GM23248 (cell line): ENCODE data around the gene CRELD2. TPM values are rescaled to one million over a fixed set of nuclear protein-coding genes. Genes with fewer than 3 reads are reported as not detected.

ENCODE experiments used
- DNase-seq: peaks from one replicate; pipeline ENCODE4 v3.0.0-alpha.2; 2015
- H2AFZ ChIP-seq: fragments of 200-600 bp; sonication (generic); 2 replicates; pipeline ENCODE4 v1.6.1; 2016; ENCODE audit warnings: antibody characterized with exemption
- H3F3A ChIP-seq: fragments of 200-600 bp; sonication (generic); 2 replicates; pipeline ENCODE4 v1.6.1; 2016; ENCODE audit warnings: mild to moderate bottlenecking, antibody characterized with exemption, mixed run types; ENCODE audit not compliant: insufficient read depth
- H3K27ac ChIP-seq: fragments of 200-600 bp; sonication (generic); 2 replicates; pipeline ENCODE4 v1.5.1; 2016; ENCODE audit warnings: mild to moderate bottlenecking
- H3K27me3 ChIP-seq: fragments of 200-600 bp; sonication (generic); replicated peaks from 2 replicates; pipeline ENCODE4 v1.6.1; 2016; ENCODE audit warnings: mild to moderate bottlenecking; ENCODE audit not compliant: insufficient read depth
- H3K36me3 ChIP-seq: fragments of 200-600 bp; sonication (generic); 2 replicates; pipeline ENCODE4 v1.6.1; 2016; ENCODE audit warnings: low read depth, mild to moderate bottlenecking
- H3K4me1 ChIP-seq: fragments of 200-600 bp; sonication (generic); 2 replicates; pipeline ENCODE4 v1.6.1; 2016; ENCODE audit warnings: mild to moderate bottlenecking; ENCODE audit not compliant: insufficient read depth
- H3K4me2 ChIP-seq: fragments of 200-600 bp; sonication (generic); one replicate; pipeline ENCODE4 v1.6.1; 2016; ENCODE audit warnings: mild to moderate bottlenecking; ENCODE audit not compliant: unreplicated experiment
- H3K4me3 ChIP-seq: fragments of 200-600 bp; sonication (generic); 2 replicates; pipeline ENCODE4 v1.5.1; 2016; ENCODE audit warnings: mild to moderate bottlenecking
- H3K79me2 ChIP-seq: fragments of 200-600 bp; sonication (generic); 2 replicates; pipeline ENCODE4 v1.6.1; 2016; ENCODE audit warnings: mild to moderate bottlenecking; ENCODE audit not compliant: insufficient read depth
- H3K9ac ChIP-seq: fragments of 200-600 bp; sonication (generic); 2 replicates; pipeline ENCODE4 v1.6.1; 2016; ENCODE audit warnings: mild to moderate bottlenecking
- H3K9me2 ChIP-seq: fragments of 200-600 bp; sonication (generic); 2 replicates; pipeline ENCODE4 v1.6.1; 2016; ENCODE audit warnings: mixed run types, mild to moderate bottlenecking, moderate library complexity; ENCODE audit not compliant: insufficient read depth
- H3K9me3 ChIP-seq: fragments of 200-600 bp; sonication (generic); one replicate; pipeline ENCODE4 v1.6.1; 2017; ENCODE audit warnings: low read depth
- H4K20me1 ChIP-seq: fragments of 200-600 bp; sonication (generic); 2 replicates; pipeline ENCODE4 v1.6.0; 2016; ENCODE audit not compliant: insufficient read depth
- EZH2 ChIP-seq: fragments of 200-600 bp; sonication (generic); IDR thresholded peaks from 2 replicates; pipeline ENCODE4 v1.6.1; 2018; ENCODE audit warnings: antibody characterized with exemption, mild to moderate bottlenecking; ENCODE audit not compliant: insufficient read depth, poor library complexity, severe bottlenecking
- EZH2phosphoT487 ChIP-seq: fragments of 200-600 bp; sonication (generic); IDR thresholded peaks from 2 replicates; pipeline ENCODE4 v1.6.1; 2018; ENCODE audit warnings: antibody characterized with exemption, moderate library complexity, mild to moderate bottlenecking, low read depth; ENCODE audit not compliant: insufficient read depth
- WGBS, 2 experiments: methylation state at CpG; one replicate each; pipeline ENCODE4 v1.1.6; 2015 to 2017; ENCODE audit warnings: low lambda C conversion rate in 2 of 2, low coverage in 1 of 2; ENCODE audit errors: missing lambda C conversion rate in 2 of 2; 5-methylcytosine and 5-hydroxymethylcytosine counted together
- in situ Hi-C: fragments of 300-500 bp; cut with MboI; formaldehyde crosslinking; loops from 2 replicates; pipeline ENCODE4 v1.15.0; 2020
- polyA plus RNA-seq: library from polyadenylated mRNA; unstranded; fragments of >200 nt; fragmentation: Nextera tagmentation; extraction: Ambion mirVana; gene quantifications from 2 replicates; pipeline ENCODE4 v1.2.1, GENCODE V29; 2016
- total RNA-seq: library from RNA; depleted of rRNA; stranded (reverse); fragments of >200 nt; shearing (Covaris generic); gene quantifications from 2 replicates; pipeline ENCODE4 v1.2.3, GENCODE V29; 2014

The CRELD2 gene
- total and polyA plus RNA-seq, 2 experiments from 2014 or later, result 57.1 to 78.4 TPM

- no peak overlapping the region for H3K4me2 ChIP-seq
- no peaks in the 10 kb centered on the region; the same call in 1 of the 2 replicates for H3K36me3 ChIP-seq
- H4K20me1 ChIP-seq, result no peaks in the 10 kb centered on the region
- H3K27me3 ChIP-seq, result no peaks in the 10 kb centered on the region
- TF ChIP-seq EZH2, result no peak
- TF ChIP-seq EZH2phosphoT487, result no peak
- no peak overlapping the region for H3K27ac ChIP-seq
- no peak overlapping the region for H3K4me3 ChIP-seq
- H3K79me2 ChIP-seq, result peaks cover under 1% of the 10 kb centered on the region; the same call in 1 of the 2 replicates
- no peak overlapping the region for H2AFZ ChIP-seq
- WGBS, 2 experiments, result 87 to 89% methylated on average over 21 to 25 of the region's 25 CpGs
- H3K4me1 ChIP-seq, result no peaks in the 10 kb centered on the region
- no peak overlapping the region for H3K9ac ChIP-seq
- no peak for DNase-seq
- H3F3A ChIP-seq, result no peaks in the 10 kb centered on the region
- no peaks in the 10 kb centered on the region for H3K9me3 ChIP-seq
- H3K9me2 ChIP-seq, result no peaks in the 10 kb centered on the region
- in situ Hi-C loops, result no loop called here
Measured at GRCh38 chr22:49922926-49923325, 4.5 kb downstream of the CRELD2 start.

GRCh38 chr22:49923445-49923844, 5.0 kb downstream of the CRELD2 start:
- Histone ChIP-seq H2AFZ (no peak overlapping the region), H3K4me2 (no peak overlapping the region), H3K4me1 (no peaks in the 10 kb centered on the region), H3K27ac (no peak overlapping the region), H3K27me3 (no peaks in the 10 kb centered on the region), H4K20me1 (no peaks in the 10 kb centered on the region), H3K9ac (no peak overlapping the region), H3K4me3 (no peak overlapping the region), H3F3A (no peaks in the 10 kb centered on the region), H3K9me2 (no peaks in the 10 kb centered on the region), H3K79me2 (no peaks in the 10 kb centered on the region), H3K36me3 (no peaks in the 10 kb centered on the region; the same call in 1 of the 2 replicates), H3K9me3 (no peaks in the 10 kb centered on the region)
- in situ Hi-C loops, result no loop called here
- WGBS, 2 experiments, result 86 to 90% methylated on average over 16 of the region's 16 CpGs
- TF ChIP-seq EZH2phosphoT487, result no peak
- no peak for DNase-seq

- Histone ChIP-seq H3K4me1 (no peaks in the 10 kb centered on the region), H4K20me1 (no peaks in the 10 kb centered on the region), H3K4me2 (no peak overlapping the region), H3K9me2 (no peaks in the 10 kb centered on the region), H3K9me3 (no peaks in the 10 kb centered on the region), H3K79me2 (no peaks in the 10 kb centered on the region), H3K9ac (no peak overlapping the region), H3K4me3 (no peak overlapping the region), H2AFZ (no peak overlapping the region), H3K27ac (no peak overlapping the region), H3K27me3 (no peaks in the 10 kb centered on the region), H3K36me3 (no peaks in the 10 kb centered on the region; the same call in 1 of the 2 replicates), H3F3A (no peaks in the 10 kb centered on the region)
- WGBS, 2 experiments, result 96% methylated on average over 29 to 31 of the region's 31 CpGs
- no peak for TF ChIP-seq EZH2
- no peak for TF ChIP-seq EZH2phosphoT487
- no peak for DNase-seq
- in situ Hi-C loops, result no loop called here
Measured at GRCh38 chr22:49924113-49924833, 5.8 kb downstream of the CRELD2 start.

DNA sequence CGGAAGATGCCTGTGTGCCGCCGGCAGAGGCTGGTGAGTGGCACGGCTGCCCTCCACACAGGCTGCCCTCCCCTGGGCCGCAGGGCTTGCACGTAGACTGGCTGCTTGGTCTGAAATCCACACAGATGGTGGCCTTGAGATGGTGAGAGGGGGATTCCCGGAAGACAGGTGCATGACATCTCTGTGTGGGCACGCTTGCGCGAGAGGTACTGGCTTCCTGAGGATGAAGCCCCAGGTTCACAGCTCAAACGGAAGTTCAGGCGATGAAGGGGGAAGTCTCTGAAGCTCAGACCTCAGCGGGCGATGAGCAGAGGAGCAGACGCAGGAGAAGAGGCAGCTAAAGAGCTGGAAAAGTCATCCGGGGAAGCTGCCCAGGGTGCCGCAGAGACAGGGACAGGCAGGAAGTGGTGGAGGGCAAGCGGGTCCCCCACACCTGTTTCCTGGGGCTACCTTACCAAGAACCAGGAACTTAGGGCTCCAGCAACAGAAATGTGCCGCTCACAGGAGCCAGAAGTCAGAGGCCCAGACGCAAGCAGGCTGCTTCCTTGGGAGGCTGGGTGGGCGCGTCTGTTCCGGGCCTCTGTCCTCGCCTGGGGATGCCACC, 7.2 kb downstream of the CRELD2 start:
- Histone ChIP-seq H3F3A (no peaks in the 10 kb centered on the region), H4K20me1 (no peaks in the 10 kb centered on the region), H3K27me3 (no peaks in the 10 kb centered on the region), H3K9ac (no peak overlapping the region), H3K9me3 (no peaks in the 10 kb centered on the region), H3K27ac (no peak overlapping the region), H3K4me1 (no peaks in the 10 kb centered on the region), H2AFZ (no peak overlapping the region), H3K4me2 (no peak overlapping the region), H3K4me3 (no peak overlapping the region), H3K79me2 (no peaks in the 10 kb centered on the region), H3K36me3 (no peaks in the 10 kb centered on the region; the same call in 1 of the 2 replicates), H3K9me2 (no peaks in the 10 kb centered on the region)
- 96% methylated on average over 24 of the region's 24 CpGs for WGBS, 2 experiments
- no peak for TF ChIP-seq EZH2phosphoT487
- no peak for TF ChIP-seq EZH2
- no peak for DNase-seq
- in situ Hi-C loops, result no loop called here
